SK-MEL-5 (cell line): ENCODE data around the gene ESYT3. TPM values are rescaled to one million over a fixed set of nuclear protein-coding genes. Genes with fewer than 3 reads are reported as not detected.
"Not testable (repeated sequence)": the region's sequence is repeated elsewhere in the genome, so short reads cannot be mapped to it uniquely, and the experiment has no call there.

Source experiments
- DNase-seq: peaks from one replicate; pipeline ENCODE4 v3.0.0-alpha.2; 2016; ENCODE audit warnings: low read depth, low spot score
- in situ Hi-C: cut with HindIII; loops from 2 replicates; pipeline ENCODE4 v1.10.0; 2016; ENCODE audit warnings: low sequenced_read_pairs, high pct_unique_total_duplicates, low pct_unique_long_range_greater_than_20kb
- total RNA-seq: library from RNA; depleted of rRNA; stranded (reverse); fragments of >200 nt; shearing (Covaris generic); gene quantifications from 2 replicates; pipeline ENCODE4 v1.2.3, GENCODE V29; 2014

Gene ESYT3
- total RNA-seq, 1 experiment from 2014 or later: 0.05 TPM

- in situ Hi-C loops: no loop called here
- no peak for DNase-seq
These were observed 33.5 kb downstream of the ESYT3 start for GRCh38 chr3:138467931-138468330.

GRCh38 chr3:138468451-138468850, 34.0 kb downstream of the ESYT3 start:
- no peak for DNase-seq
- in situ Hi-C loops: no loop called here

- in situ Hi-C loops: no loop called here
- peak; percentile 9 for DNase-seq
These were observed 34.5 kb downstream of the ESYT3 start for GRCh38 chr3:138468886-138469285.

GRCh38 chr3:138469874-138470273, 35.5 kb downstream of the ESYT3 start:
- DNase-seq: no peak
- in situ Hi-C loops: no loop called here

- in situ Hi-C loops: no loop called here
- no peak for DNase-seq
These were observed 36.3 kb downstream of the ESYT3 start for GRCh38 chr3:138470687-138471086.

GRCh38 chr3:138471481-138471880, 37.1 kb downstream of the ESYT3 start:
- in situ Hi-C loops: no loop called here

GRCh38 chr3:138472141-138472825, 37.9 kb downstream of the ESYT3 start:
- in situ Hi-C loops: no loop called here
- DNase-seq: no peak

More at GRCh38 chr3:138471481-138471880, 37.1 kb downstream of the ESYT3 start:
- DNase-seq: no peak

- in situ Hi-C loops: no loop called here
- no peak for DNase-seq
These were observed 39.0 kb downstream of the ESYT3 start for GRCh38 chr3:138473391-138473790.

GRCh38 chr3:138474163-138474562, 39.7 kb downstream of the ESYT3 start:
- in situ Hi-C loops: no loop called here

GRCh38 chr3:138476526-138476925, 42.1 kb downstream of the ESYT3 start:
- DNase-seq: no peak
- in situ Hi-C loops: no loop called here

More at GRCh38 chr3:138474163-138474562, 39.7 kb downstream of the ESYT3 start:
- DNase-seq: no peak

GRCh38 chr3:138477120-138477519, 42.7 kb downstream of the ESYT3 start:
- in situ Hi-C loops: no loop called here
- no peak for DNase-seq

- in situ Hi-C loops: no loop called here
- no peak for DNase-seq
These were observed 43.4 kb downstream of the ESYT3 start for GRCh38 chr3:138477801-138478200.

- DNase-seq: peak; percentile 79
- in situ Hi-C loops: no loop called here
These were observed 45.0 kb downstream of the ESYT3 start for GRCh38 chr3:138479438-138479863.

- in situ Hi-C loops, DNase-seq: not testable (repeated sequence)
These were observed 50.3 kb downstream of the ESYT3 start for GRCh38 chr3:138484672-138485071.

- in situ Hi-C loops, DNase-seq: not testable (repeated sequence)
These were observed 52.2 kb downstream of the ESYT3 start for GRCh38 chr3:138486580-138486979.

GRCh38 chr3:138491971-138492370, 57.6 kb downstream of the ESYT3 start:
- in situ Hi-C loops: no loop called here
- no peak for DNase-seq

GRCh38 chr3:138492980-138493675, 58.7 kb downstream of the ESYT3 start:
- in situ Hi-C loops: no loop called here
- DNase-seq: no peak

- in situ Hi-C loops: no loop called here
- peak; percentile 70 for DNase-seq
These were observed 59.6 kb downstream of the ESYT3 start for GRCh38 chr3:138493804-138494606.
